Motor neuron (in vitro differentiated cells): ENCODE results near the gene MAP3K12. TPM values are rescaled to one million over a fixed set of nuclear protein-coding genes. Genes with fewer than 3 reads are reported as not detected.
"Not testable (repeated sequence)": the region's sequence is repeated elsewhere in the genome, so short reads cannot be mapped to it uniquely, and the experiment has no call there.

ENCODE experiments used
- ATAC-seq, 8 experiments: fragments of 200-7000 bp; cut with Tn5 transposase; replicated peaks in 6 of 8; 2 replicates each; pipeline ENCODE4 v1.8.0; 2021; ENCODE audit warnings: mild to moderate bottlenecking in 8 of 8, moderate library complexity in 8 of 8
- H3K27ac ChIP-seq, 2 donors: fragments of 250-450 bp; sonication (Bioruptor Pico); 2 replicates each; pipeline ENCODE4 v1.9.0; 2021; ENCODE audit warnings: antibody characterized with exemption in 2 of 2, mild to moderate bottlenecking in 2 of 2, moderate library complexity in 1 of 2
- H3K4me1 ChIP-seq, 2 donors: fragments of 250-450 bp; sonication (Bioruptor Pico); replicated peaks in 1 of 2; 2 replicates each; pipeline ENCODE4 v1.6.1; 2021; ENCODE audit warnings: antibody characterized with exemption in 2 of 2, mild to moderate bottlenecking in 2 of 2, moderate library complexity in 1 of 2
- H3K4me3 ChIP-seq, 5 donors: fragments of 250-450 bp; sonication (Bioruptor Pico); 2 replicates each; pipeline ENCODE4 v1.9.0; 2021; ENCODE audit warnings: antibody characterized with exemption in 5 of 5, mild to moderate bottlenecking in 5 of 5, moderate library complexity in 4 of 5
- WGBS, 10 experiments: fragments of 450-650 bp; shearing (Covaris generic); methylation state at CpG; one replicate each; pipeline ENCODE4 v1.0.0; 2022; 5-methylcytosine and 5-hydroxymethylcytosine counted together
- in situ Hi-C, 9 experiments: fragments of 400-800 bp; cut with MboI; loops; one replicate each; pipeline ENCODE4 v1.15.0; 2021; ENCODE audit warnings: low sequenced_read_pairs in 9 of 9, low pct_unique_long_range_greater_than_20kb in 2 of 9; ENCODE audit not compliant: unreplicated experiment in 9 of 9
- total RNA-seq, 8 experiments: library from RNA; unstranded; fragments of 300-600 nt; gene quantifications; 2 replicates each; pipeline versions ENCODE4 v1.2.3 to v1.2.4, GENCODE V29; 2022

The MAP3K12 gene
- total RNA-seq, 8 experiments from 2014 or later = 17.2 to 90.3 (median 32.7) TPM

DNA sequence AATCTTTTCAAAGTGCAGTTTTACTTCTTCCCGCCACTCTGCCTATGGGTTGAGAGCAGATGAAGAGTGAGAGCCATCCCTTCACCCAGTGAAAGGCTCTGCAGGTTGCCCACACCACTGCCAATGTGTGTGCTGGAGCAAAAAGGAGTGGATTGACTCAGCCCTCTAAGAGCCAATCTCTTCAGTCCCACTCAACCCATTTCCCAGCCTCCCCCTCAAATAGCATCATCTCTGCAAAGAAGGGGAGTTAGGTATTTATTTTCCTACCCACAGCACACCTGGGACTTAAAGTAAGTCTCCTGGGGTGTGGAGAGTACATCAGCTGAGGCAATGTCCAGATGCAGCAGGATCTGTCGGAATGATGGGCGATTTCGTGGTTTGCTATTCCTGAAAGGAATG, 15.3 kb downstream of the MAP3K12 start:
- H3K27ac ChIP-seq = no peak overlapping the region
- in situ Hi-C loops = no loop called here

DNA sequence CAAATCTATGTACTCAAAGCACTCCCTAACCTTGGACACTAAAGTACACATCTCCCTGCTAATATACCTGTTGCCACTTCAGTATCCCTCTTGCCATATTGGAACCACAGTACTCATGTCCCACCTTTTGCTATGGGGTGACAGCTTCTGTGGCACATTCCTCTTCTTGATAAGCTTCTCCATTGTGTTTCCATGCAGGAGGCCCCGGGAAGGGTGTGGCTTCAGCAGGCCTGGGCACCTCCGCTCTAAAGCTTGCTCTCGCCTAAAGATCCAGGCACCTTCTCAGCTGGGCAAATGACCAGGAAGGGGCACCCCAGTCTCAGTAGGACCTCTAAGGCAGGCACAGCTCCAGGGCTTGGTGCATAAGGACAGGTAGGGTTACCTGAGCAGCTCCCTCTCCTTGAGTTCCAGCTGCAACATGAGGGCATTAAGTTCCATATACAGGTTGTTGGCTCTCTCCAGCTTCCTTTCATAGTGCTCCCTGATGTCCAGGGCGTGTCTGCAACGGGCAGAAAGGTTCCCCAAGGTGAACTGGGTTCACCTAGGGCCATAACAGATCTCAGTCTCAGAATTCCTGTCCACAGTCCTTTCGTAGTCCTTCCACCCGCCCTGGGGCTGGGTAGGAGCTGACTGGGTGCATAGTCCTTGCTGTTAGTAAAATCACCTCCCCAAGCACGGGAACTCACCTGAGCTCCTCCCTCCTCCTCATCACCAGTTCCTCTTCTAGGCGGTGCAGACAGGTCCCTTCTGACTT, 15.9 kb downstream of the MAP3K12 start:
- no peak overlapping the region for H3K27ac ChIP-seq
- ATAC-seq = no peak
- no peak overlapping the region for H3K4me3 ChIP-seq
- H3K4me1 ChIP-seq = peaks cover 0 to 3% of the 10 kb centered on the region in 2 donors
- in situ Hi-C loops = no loop called here
- WGBS, 10 experiments = 67 to 100% (median 92%) methylated on average over 1 to 7 of the region's 9 CpGs; no CpG with 5 or more reads in 2 of the 10 experiments

More for the DNA sequence above, 15.3 kb downstream of the MAP3K12 start:
- Histone ChIP-seq H3K4me1 (peaks cover 0 to 1% of the 10 kb centered on the region in 2 donors), H3K4me3 (no peak overlapping the region)
- 57 to 100% (median 95%) methylated on average over 1 to 4 of the region's 4 CpGs; no CpG with 5 or more reads in 2 of the 10 experiments for WGBS, 10 experiments
- no peak for ATAC-seq

DNA sequence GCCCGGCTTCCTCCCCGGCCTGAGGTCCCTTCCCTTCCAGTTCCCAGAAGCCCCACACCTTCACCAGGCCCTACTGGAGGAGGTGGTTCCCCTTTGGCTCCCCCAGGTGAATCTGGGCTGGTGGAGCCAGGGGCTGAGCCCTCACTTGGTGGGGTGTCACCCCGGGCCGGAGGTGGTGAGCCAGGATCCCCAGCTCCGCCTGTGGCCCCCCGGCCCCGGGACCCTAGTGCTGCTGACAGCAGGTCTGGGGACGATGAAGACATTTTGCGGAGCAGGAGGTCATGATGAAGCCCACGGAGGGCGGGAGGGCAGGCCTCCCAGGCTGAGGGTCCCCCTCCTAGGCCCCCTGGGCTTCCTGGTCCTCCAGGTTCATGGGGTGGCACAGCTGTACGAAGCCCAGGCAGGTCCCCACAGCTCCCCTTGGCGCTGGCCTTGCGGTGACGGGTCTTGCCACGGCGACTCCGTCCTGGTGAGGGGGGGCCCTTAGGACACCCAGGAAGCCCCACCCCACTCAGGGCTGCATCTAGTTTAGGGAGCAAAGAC, 16.6 kb downstream of the MAP3K12 start:
- peak in 5 of 8 experiments; percentile 1 to 20 (median 16) for ATAC-seq
- peaks cover 0 to 3% of the 10 kb centered on the region in 2 donors for H3K4me1 ChIP-seq
- in situ Hi-C loops = no loop called here
- WGBS, 10 experiments = 60 to 100% (median 100%) methylated on average over 1 to 8 of the region's 18 CpGs; no CpG with 5 or more reads in 6 of the 10 experiments
- H3K4me3 ChIP-seq = no peak overlapping the region
- no peak overlapping the region for H3K27ac ChIP-seq

DNA sequence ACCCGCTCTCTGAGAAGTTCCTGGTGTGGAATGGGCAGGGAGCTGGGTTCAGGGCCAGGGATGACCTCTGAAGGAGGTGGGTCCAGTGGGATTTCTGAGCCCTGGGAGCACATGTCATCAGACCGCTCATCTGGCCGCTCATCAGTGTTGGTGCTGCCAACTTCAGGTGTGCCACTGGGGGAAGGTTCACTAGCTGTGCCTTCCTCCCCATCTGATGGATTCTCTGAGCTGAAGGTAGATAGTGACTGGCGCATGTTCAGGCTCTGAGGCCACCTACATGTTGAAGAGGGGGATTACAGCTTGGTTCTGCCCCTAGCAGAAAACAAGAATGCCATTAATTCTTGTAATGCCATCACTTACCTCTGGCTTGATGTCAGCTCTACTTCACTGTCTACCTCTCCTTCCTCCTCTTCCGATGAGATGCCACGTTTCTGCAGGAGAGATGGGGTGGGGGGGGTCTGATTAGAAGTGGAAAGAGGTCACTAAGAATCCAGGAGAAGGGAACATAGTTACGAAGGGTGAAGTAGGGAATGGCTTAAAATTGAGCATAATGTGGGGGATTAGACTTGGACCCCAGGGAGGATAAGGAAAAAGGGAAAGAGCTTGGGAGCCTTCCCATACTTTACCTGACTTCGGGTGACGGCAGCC, 17.2 kb downstream of the MAP3K12 start:
- in situ Hi-C loops = no loop called here
- H3K27ac ChIP-seq = no peak overlapping the region
- peaks cover 0 to 3% of the 10 kb centered on the region in 2 donors for H3K4me1 ChIP-seq
- ATAC-seq = peak in 3 of 8 experiments; percentile 3 to 8 (median 5)
- H3K4me3 ChIP-seq = no peak overlapping the region
- WGBS, 10 experiments = 69 to 100% (median 90%) methylated on average over 1 to 6 of the region's 9 CpGs; no CpG with 5 or more reads in 2 of the 10 experiments

DNA sequence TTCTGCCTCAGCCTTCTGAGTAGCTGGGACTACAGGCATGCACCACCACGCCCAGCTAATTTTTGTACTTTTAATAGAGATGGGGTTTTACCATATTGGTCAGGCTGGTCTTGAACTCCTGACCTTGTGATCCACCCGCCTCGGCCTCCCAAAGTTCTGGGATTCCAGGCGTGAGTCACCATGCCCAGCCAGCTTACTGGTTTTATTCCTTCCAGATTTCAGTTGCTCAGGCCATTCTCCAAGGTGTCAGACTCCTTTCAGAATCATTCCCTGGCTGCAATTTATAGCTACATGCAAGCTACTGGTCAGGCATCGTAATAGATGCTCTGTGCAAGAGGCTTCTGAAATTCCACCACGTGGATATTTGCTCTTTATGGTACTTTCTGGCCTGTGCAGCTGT, 17.8 kb downstream of the MAP3K12 start:
- ATAC-seq = peak in 2 of 8 experiments; percentile 32 to 34
- H3K4me3 ChIP-seq, H3K4me1 ChIP-seq, H3K27ac ChIP-seq, in situ Hi-C loops: not testable (repeated sequence)
- WGBS, 10 experiments = 0 to 100% (median 87%) methylated on average over 2 to 4 of the region's 6 CpGs; no CpG with 5 or more reads in 3 of the 10 experiments

DNA sequence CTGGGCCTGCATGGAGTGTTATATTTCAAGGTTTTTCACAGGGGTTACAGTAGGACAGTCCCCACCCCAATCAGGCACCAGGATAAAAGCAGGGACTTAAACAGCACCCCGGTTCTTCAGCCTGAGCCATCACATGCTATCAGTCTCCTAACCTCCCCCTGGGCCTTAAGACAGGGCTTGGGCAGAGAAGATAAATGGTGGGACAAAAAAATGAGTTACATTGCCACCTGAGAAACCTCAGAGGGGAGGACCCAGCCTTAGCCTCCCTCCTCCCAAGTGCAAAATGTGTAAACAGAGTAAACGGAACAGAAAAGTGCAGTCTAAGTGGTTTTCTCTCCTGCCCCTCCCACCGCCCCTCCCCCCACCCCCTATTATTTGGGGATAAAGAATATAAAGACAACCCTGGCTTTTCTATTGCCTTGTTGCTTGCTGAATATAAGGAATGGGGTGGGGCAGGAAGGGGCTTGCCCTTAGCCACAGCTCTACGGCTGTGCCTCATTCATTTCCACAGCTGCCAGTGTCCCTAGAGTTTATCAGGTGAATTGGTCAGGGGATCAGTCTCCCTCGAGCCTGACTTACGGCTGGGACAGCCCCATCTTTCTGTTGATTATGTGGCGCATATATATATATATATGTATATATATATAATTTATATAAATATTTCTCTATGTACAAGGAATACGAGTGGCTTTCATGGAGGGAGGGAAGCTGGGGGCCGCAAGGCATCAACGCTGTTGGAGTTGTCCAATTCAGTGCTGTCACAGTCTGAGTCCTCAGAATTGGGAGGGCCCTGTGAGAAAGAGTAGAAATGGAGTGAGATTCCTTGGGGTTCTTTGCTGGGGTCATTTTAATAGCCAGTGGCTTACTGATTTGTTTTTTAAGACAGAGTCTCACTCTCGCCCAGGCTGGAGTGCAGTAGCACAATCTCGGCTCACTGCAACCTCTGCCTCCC, 18.5 kb downstream of the MAP3K12 start:
- in situ Hi-C loops = no loop called here
- Histone ChIP-seq H3K4me3 (no peak overlapping the region), H3K4me1 (peaks cover 0 to 3% of the 10 kb centered on the region in 2 donors), H3K27ac (peak overlapping the region in 1 of 2 donors; percentile 34)
- ATAC-seq = peak in 1 of 8 experiments; percentile 4
- 55 to 100% (median 82%) methylated on average over 1 to 8 of the region's 12 CpGs; no CpG with 5 or more reads in 2 of the 10 experiments for WGBS, 10 experiments

DNA sequence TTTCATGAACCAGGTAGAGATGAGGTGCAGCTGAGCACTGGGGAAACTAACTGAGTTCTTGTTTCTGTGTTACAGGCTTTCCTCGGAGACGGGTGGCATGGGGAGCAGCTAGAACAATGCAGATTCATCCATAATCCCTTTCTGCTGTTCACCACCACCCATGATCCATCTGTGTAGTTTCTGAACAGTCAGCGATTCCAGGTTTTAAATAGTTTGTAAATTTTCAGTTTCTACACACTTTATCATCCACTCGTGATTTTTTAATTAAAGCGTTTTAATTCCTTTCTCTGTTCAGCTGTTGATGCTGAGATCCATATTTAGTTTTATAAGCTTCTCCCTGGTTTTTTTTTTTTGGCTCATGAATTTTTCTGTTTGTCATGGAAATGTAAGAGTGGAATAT, 19.9 kb downstream of the MAP3K12 start:
- no peak overlapping the region for H3K27ac ChIP-seq

DNA sequence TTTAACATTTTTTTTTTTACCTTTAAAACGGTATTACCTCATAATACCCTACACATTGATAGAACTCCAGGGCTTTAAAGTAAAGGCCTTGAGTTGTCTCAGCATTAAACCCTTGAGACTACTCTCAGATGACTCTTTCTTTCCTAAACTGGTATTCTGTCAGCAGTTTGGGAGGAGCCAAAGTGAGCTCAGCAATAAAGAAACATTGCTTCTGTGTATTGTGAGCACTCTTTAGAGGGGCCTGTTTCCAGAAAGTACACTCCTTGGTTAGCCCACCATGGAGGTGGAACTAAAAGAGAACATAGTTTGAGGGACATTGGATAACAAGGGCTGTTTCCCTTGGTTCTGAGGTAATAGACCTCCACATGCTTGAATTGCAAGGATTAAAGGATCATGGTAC, 20.4 kb downstream of the MAP3K12 start:
- H3K27ac ChIP-seq = no peak overlapping the region
- H3K4me3 ChIP-seq = no peak overlapping the region
- whole genome bisulfite sequencing, 10 experiments = 0 to 100% (median 100%) methylated on average over 1 of the region's 1 CpG; no CpG with 5 or more reads in 1 of the 10 experiments
- in situ Hi-C loops = no loop called here
- peak in 2 of 8 experiments; percentile 3 to 14 for ATAC-seq
- peaks cover 0 to 3% of the 10 kb centered on the region in 2 donors for H3K4me1 ChIP-seq

More for the DNA sequence above, 19.9 kb downstream of the MAP3K12 start:
- 23 to 92% (median 81%) methylated on average over 2 to 5 of the region's 5 CpGs for WGBS, 10 experiments
- no peak overlapping the region for H3K4me3 ChIP-seq
- ATAC-seq = peak in 1 of 8 experiments; percentile 63
- peaks cover 0 to 3% of the 10 kb centered on the region in 2 donors for H3K4me1 ChIP-seq
- in situ Hi-C loops = no loop called here

DNA sequence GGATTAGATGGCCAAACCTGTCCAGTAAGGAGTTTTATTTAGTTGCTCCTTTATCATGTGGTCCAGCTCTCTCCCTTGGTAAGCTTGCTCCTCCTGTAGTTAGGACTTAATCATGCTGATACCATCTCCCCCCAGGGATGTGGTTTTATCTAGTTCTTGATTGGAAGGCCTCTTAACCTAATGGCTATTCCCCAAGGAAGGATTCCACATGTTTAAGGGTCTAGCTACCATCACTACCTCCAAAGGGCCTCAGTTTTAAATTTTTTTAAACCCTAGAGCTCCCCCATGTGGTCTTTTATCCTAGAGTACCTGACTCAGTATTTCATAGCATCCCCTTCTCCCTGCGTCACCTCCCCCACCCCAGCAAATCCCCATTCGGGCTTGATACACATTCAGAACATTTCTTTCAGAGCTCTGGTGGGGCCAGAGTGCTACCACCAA, 22.5 kb downstream of the MAP3K12 start:
- 53 to 100% (median 72%) methylated on average over 1 to 2 of the region's 2 CpGs; no CpG with 5 or more reads in 6 of the 10 experiments for WGBS, 10 experiments
- H3K4me3 ChIP-seq = no peak overlapping the region
- peaks cover 0 to 3% of the 10 kb centered on the region in 2 donors for H3K4me1 ChIP-seq
- in situ Hi-C loops = no loop called here
- H3K27ac ChIP-seq = no peak overlapping the region
- ATAC-seq = peak in 1 of 8 experiments; percentile 17

DNA sequence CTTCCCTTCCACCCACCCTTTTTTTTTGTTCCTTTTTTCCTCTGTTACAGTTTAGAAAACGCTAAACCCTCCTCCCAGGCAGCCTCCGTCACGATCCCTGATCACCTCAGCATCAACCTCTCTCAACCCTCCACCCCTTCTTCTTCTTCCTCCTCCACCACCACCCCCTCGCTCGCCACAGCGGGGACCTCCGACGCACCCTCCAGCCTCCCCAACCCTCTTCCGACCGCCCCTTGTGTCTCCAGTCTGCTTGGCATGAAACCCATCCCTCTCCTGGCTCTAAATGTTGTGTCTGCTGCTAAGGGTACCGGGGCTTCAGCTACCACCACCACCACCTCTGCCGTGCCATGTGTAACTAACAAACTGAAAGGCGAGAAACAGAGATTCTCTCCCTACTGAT, 24.4 kb downstream of the MAP3K12 start:
- H3K4me3 ChIP-seq = no peak overlapping the region
- in situ Hi-C loops = no loop called here
- no peak for ATAC-seq
- 43 to 100% (median 93%) methylated on average over 1 to 8 of the region's 13 CpGs; no CpG with 5 or more reads in 3 of the 10 experiments for WGBS, 10 experiments
- H3K27ac ChIP-seq = no peak overlapping the region
- H3K4me1 ChIP-seq = peaks cover 0 to 3% of the 10 kb centered on the region in 2 donors

DNA sequence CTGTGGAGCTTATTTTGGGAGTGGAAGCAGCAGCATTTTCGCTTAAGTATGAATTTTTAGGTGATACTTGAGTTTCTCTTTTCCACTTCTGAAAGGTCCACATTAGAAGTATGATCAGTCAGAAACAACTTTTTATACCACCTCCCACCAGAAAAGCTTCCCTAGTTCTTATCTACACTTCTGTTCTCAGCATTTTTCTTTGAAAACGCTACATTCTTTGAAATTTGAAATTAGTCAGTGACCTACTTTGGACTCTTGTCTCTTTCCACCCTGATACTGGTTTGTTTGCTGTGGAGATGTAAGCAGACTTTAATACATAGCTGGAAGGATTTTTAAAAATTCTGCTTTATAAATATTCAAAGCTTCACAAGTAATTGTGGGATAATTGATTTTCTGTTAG, 25.2 kb downstream of the MAP3K12 start:
- Histone ChIP-seq H3K4me1 (peaks cover 0 to 3% of the 10 kb centered on the region in 2 donors), H3K27ac (no peak overlapping the region), H3K4me3 (no peak overlapping the region)
- 33 to 100% (median 86%) methylated on average over 1 to 2 of the region's 2 CpGs; no CpG with 5 or more reads in 2 of the 10 experiments for WGBS, 10 experiments
- ATAC-seq = no peak
- in situ Hi-C loops = no loop called here

DNA sequence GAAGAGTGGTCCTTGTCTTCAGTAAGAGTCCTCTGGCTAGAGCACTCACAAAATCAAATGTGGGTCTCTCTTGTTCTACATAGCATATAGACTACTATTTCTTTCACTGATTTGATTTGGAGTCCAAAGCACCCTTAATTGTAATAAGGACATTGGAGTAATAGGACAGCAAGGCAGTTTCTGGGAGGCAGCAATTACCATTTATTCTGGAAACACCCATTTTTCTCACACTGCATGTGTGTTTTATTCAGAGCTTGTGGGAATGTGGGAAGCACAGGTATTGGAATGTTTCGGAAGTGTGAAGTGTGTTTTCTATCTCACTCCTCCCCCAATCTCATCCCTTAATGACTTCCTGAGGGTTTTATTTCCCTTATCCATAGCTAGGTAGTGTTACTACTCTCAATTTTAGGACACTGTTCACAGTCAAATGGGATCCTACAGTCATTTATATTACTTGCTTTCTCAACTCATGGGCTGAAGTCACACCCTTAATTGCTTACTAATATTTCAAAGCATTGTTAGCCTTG, 27.1 kb downstream of the MAP3K12 start:
- ATAC-seq = peak in 3 of 8 experiments; percentile 52 to 74 (median 55)
- Histone ChIP-seq H3K27ac (no peak overlapping the region), H3K4me3 (no peak overlapping the region), H3K4me1 (no peaks in the 10 kb centered on the region)
- 33 to 100% (median 88%) methylated on average over 1 of the region's 1 CpG; no CpG with 5 or more reads in 3 of the 10 experiments for WGBS, 10 experiments
- in situ Hi-C loops = no loop called here
